ENCODE measurements around the gene CDH19. TPM values are rescaled to one million over a fixed set of nuclear protein-coding genes. Genes with fewer than 3 reads are reported as not detected.

CDH19 gene
- total RNA-seq, 4 donors from 2014 or later = 1.3 to 9.5 (median 6.8) TPM

GRCh38 chr18:66599190-66599589 is 4.7 kb downstream of the CDH19 start:
- intact Hi-C loops (cut with DNase I; ENCODE audit: low total_unique reads) = no loop called here
- 52 to 64% methylated on average over 3 of the region's 3 CpGs for WGBS, 2 donors
- no peak for DNase-seq (ENCODE audit: low spot score in 2 of 2)
- no peak for TF ChIP-seq CTCF (IDR thresholded peaks at IDR 0.05)
- TF ChIP-seq POLR2A (IDR thresholded peaks at IDR 0.05) = no peak
- no peak overlapping the region for H3K4me3 ChIP-seq (ENCODE audit: low read depth, poor library complexity, severe bottlenecking)

- TF ChIP-seq POLR2A (IDR thresholded peaks at IDR 0.05) (no peak), CTCF (IDR thresholded peaks at IDR 0.05) (no peak)
- 73 to 97% methylated on average over 4 of the region's 4 CpGs for WGBS, 2 donors
- no peak for DNase-seq (ENCODE audit: low spot score in 2 of 2)
- H3K4me3 ChIP-seq (ENCODE audit: low read depth, poor library complexity, severe bottlenecking) = no peak overlapping the region
- intact Hi-C loops (cut with DNase I; ENCODE audit: low total_unique reads) = no loop called here
Observed at GRCh38 chr18:66587430-66587829, 16.5 kb downstream of the CDH19 start.

DNA sequence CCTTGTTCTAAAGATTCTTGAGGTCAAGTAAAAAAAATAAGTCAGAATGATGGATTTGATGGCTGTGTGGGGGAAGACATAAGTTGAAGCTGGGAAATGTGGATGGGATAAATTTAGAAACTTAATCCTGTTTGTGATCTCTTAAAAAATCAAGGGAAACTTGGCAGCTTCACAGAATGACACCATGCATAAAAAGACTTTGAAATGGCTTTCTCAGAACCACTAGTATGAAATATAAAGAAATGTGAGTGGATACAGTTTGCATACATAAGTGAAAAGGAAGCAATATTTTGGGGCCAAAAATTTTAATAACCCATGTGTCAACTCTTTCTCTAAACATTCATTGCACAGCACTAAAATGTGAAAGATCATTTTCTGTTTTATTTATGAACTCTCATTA is 21.7 kb downstream of the CDH19 start:
- no peak for DNase-seq (ENCODE audit: low spot score in 2 of 2)
- TF ChIP-seq POLR2A (IDR thresholded peaks at IDR 0.05) (no peak), CTCF (IDR thresholded peaks at IDR 0.05) (no peak)
- H3K4me3 ChIP-seq (ENCODE audit: low read depth, poor library complexity, severe bottlenecking) = no peak overlapping the region
- intact Hi-C loops (cut with DNase I; ENCODE audit: low total_unique reads) = no loop called here

GRCh38 chr18:66575263-66575662 is 28.6 kb downstream of the CDH19 start:
- no peak for TF ChIP-seq CTCF (IDR thresholded peaks at IDR 0.05)
- no peak for TF ChIP-seq POLR2A (IDR thresholded peaks at IDR 0.05)
- DNase-seq (ENCODE audit: low spot score in 2 of 2) = no peak
- WGBS, 2 donors = 95 to 98% methylated on average over 2 of the region's 2 CpGs
- no peak overlapping the region for H3K4me3 ChIP-seq (ENCODE audit: low read depth, poor library complexity, severe bottlenecking)
- intact Hi-C loops (cut with DNase I; ENCODE audit: low total_unique reads) = no loop called here

GRCh38 chr18:66571845-66572244 is 32.0 kb downstream of the CDH19 start:
- intact Hi-C loops (cut with DNase I; ENCODE audit: low total_unique reads) = no loop called here
- 60 to 66% methylated on average over 6 of the region's 6 CpGs for WGBS, 2 donors
- H3K4me3 ChIP-seq (ENCODE audit: low read depth, poor library complexity, severe bottlenecking) = no peak overlapping the region
- no peak for TF ChIP-seq CTCF (IDR thresholded peaks at IDR 0.05)
- TF ChIP-seq POLR2A (IDR thresholded peaks at IDR 0.05) = no peak
- no peak for DNase-seq (ENCODE audit: low spot score in 2 of 2)

DNA sequence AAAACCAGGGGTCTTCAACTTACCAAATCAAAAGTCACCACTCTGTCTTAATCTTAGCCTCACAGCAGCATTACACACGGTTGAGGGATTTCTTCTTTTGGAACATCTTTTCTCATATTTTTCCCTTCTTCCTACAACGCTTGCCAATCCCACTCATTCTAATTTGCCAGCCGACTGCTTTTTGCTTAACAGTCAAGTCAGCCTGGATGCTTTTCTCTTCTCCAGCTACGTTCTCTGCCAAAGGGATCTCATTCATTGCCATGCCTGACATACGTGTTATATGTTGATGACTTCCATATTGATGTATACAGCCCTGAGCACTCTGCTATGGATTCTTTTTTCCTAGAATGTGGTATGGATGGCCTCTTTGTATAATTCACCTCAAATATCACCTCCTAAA is 37.3 kb downstream of the CDH19 start:
- WGBS, 2 donors = 75 to 79% methylated on average over 5 of the region's 5 CpGs
- intact Hi-C loops (cut with DNase I; ENCODE audit: low total_unique reads) = no loop called here
- no peak for DNase-seq (ENCODE audit: low spot score in 2 of 2)
- TF ChIP-seq POLR2A (IDR thresholded peaks at IDR 0.05) = no peak
- TF ChIP-seq CTCF (IDR thresholded peaks at IDR 0.05) = no peak
- no peak overlapping the region for H3K4me3 ChIP-seq (ENCODE audit: low read depth, poor library complexity, severe bottlenecking)

Data from lower leg skin (tissue), 4 donors.